OCI-LY7 (cell line): ENCODE data around the gene RNPEPL1. TPM values are rescaled to one million over a fixed set of nuclear protein-coding genes. Genes with fewer than 3 reads are reported as not detected.

Source experiments
- BruUV-seq: library from RNA; stranded (reverse); fragments of 400-500 nt; replicated peaks from 2 replicates; lab custom pipeline; 2021; lab: Mats Ljungman, UMichigan
- CTCF ChIA-PET: fragments of 300-600 bp; sonication (Branson Sonifier 250); formaldehyde crosslinking; loops from one replicate; lab custom pipeline; 2022; ENCODE audit warnings: antibody characterized with exemption; ENCODE audit not compliant: unreplicated experiment; lab: Charles Lee
- POLR2A ChIA-PET: fragments of 300-600 bp; sonication (Branson Sonifier 250); formaldehyde crosslinking; loops from one replicate; lab custom pipeline; 2022; ENCODE audit warnings: antibody characterized with exemption; lab: Charles Lee
- DNase-seq: peaks from one replicate; pipeline ENCODE4 v3.0.0-alpha.2; 2015; ENCODE audit warnings: low spot score
- H2AFZ ChIP-seq: fragments of 200-600 bp; sonication (generic), shearing (Covaris generic); 2 replicates; pipeline ENCODE4 v1.6.1; 2014; ENCODE audit warnings: mild to moderate bottlenecking, antibody characterized with exemption, low read length, moderate library complexity
- H3K27ac ChIP-seq: fragments of 200-600 bp; sonication (generic); 2 replicates; pipeline ENCODE4 v1.5.1; 2014; ENCODE audit warnings: mixed run types, low read depth, mild to moderate bottlenecking, moderate library complexity, low read length, inconsistent platforms; ENCODE audit not compliant: poor library complexity, severe bottlenecking
- H3K36me3 ChIP-seq: fragments of 200-600 bp; sonication (generic); 2 replicates; pipeline ENCODE4 v1.6.1; 2014; ENCODE audit warnings: mild to moderate bottlenecking, antibody characterized with exemption, low read length, moderate library complexity, mixed read lengths; ENCODE audit not compliant: insufficient read depth
- H3K4me1 ChIP-seq: fragments of 200-600 bp; sonication (generic); 2 replicates; pipeline ENCODE4 v1.5.1; 2014; ENCODE audit warnings: mild to moderate bottlenecking, low read length; ENCODE audit not compliant: insufficient read depth, poor library complexity, severe bottlenecking
- H3K4me2 ChIP-seq: fragments of 200-600 bp; sonication (generic); 2 replicates; pipeline ENCODE4 v1.6.1; 2014; ENCODE audit warnings: mild to moderate bottlenecking, low read length
- H3K4me3 ChIP-seq: fragments of 200-600 bp; sonication (generic); 2 replicates; pipeline ENCODE4 v1.5.1; 2014; ENCODE audit warnings: mild to moderate bottlenecking, low read depth, low read length; ENCODE audit not compliant: poor library complexity, severe bottlenecking
- H3K79me2 ChIP-seq: fragments of 200-600 bp; sonication (generic); 2 replicates; pipeline ENCODE4 v1.6.1; 2016; ENCODE audit warnings: low read depth, mild to moderate bottlenecking, low read length, moderate library complexity, mixed read lengths; ENCODE audit not compliant: insufficient read depth
- H3K9me2 ChIP-seq: fragments of 200-600 bp; sonication (generic); 2 replicates; pipeline ENCODE4 v1.6.1; 2016; ENCODE audit warnings: mild to moderate bottlenecking, low read length, mixed read lengths; ENCODE audit not compliant: insufficient read depth
- H3K9me3 ChIP-seq: fragments of 200-600 bp; sonication (generic); 2 replicates; pipeline ENCODE4 v1.6.1; 2014; ENCODE audit warnings: mild to moderate bottlenecking, mixed run types, low read length, mixed read lengths
- H4K20me1 ChIP-seq: fragments of 200-600 bp; sonication (generic); 2 replicates; pipeline ENCODE4 v1.6.1; 2014; ENCODE audit warnings: mild to moderate bottlenecking, antibody characterized with exemption, low read length, moderate library complexity, mixed read lengths; ENCODE audit not compliant: insufficient read depth
- EZH2phosphoT487 ChIP-seq: fragments of 200-600 bp; sonication (generic); IDR thresholded peaks from 2 replicates; pipeline ENCODE4 v1.6.1; 2018; ENCODE audit warnings: low read depth, borderline replicate concordance, mild to moderate bottlenecking, mixed run types, antibody characterized with exemption, low read length, moderate library complexity, mixed read lengths
- intact Hi-C: fragments of 100-400 bp; cut with micrococcal nuclease; formaldehyde crosslinking; loops from one replicate; pipeline ENCODE4 v1.10.0; 2022; ENCODE audit not compliant: unreplicated experiment
- total RNA-seq, 2 experiments: library from RNA; depleted of rRNA in 1 of 2; stranded (reverse); fragments of >200 nt in 1 of 2; shearing (Covaris generic) in 1 of 2; gene quantifications; 2 replicates each; pipeline ENCODE4 v1.2.3, GENCODE V29; 2014 to 2022
- TF ChIP-seq, protein P1 (sequence below): fragments of 200-600 bp; sonication (generic); conservative IDR thresholded peaks from 2 replicates; pipeline ENCODE4 v1.5.1; 2014; ENCODE audit warnings: mild to moderate bottlenecking, antibody characterized with exemption, low read length, moderate library complexity, mixed read lengths

Gene RNPEPL1
- total RNA-seq, 2 experiments from 2014 or later: 41.9 to 51.8 TPM

DNA sequence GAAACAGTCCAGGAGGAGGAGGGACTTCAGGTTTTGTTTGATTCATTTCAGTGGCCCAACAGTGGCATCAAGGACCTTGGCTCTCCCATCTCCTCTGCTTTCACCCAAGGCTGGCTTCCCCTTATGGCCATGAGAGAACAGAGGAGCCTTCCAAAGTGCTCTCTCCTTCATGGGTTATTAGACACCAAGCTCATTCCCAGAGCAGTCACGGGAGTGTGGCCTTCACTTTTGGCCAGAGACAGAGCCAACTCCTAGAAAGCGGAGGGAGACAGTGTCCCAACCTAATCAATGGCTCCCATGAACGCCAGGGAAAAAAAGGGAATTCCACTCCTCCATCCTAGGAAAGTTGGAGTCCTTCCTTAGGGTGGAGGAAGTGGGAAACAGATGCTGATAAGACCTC lies 9.0 kb upstream of the RNPEPL1 start:
- Histone ChIP-seq H4K20me1 (no peaks in the 10 kb centered on the region), H2AFZ (no peak overlapping the region), H3K4me2 (peak overlapping the region; percentile 78), H3K36me3 (peaks cover 56% of the 10 kb centered on the region), H3K9me3 (no peaks in the 10 kb centered on the region), H3K79me2 (peaks cover 44% of the 10 kb centered on the region; the same call in 1 of the 2 replicates), H3K9me2 (no peaks in the 10 kb centered on the region), H3K4me1 (peaks cover 45% of the 10 kb centered on the region), H3K27ac (peak overlapping the region; percentile 86), H3K4me3 (peak overlapping the region; percentile 91)
- intact Hi-C loops: no loop called here
- CTCF ChIA-PET: no interaction called here
- TF ChIP-seq, protein P1, sequence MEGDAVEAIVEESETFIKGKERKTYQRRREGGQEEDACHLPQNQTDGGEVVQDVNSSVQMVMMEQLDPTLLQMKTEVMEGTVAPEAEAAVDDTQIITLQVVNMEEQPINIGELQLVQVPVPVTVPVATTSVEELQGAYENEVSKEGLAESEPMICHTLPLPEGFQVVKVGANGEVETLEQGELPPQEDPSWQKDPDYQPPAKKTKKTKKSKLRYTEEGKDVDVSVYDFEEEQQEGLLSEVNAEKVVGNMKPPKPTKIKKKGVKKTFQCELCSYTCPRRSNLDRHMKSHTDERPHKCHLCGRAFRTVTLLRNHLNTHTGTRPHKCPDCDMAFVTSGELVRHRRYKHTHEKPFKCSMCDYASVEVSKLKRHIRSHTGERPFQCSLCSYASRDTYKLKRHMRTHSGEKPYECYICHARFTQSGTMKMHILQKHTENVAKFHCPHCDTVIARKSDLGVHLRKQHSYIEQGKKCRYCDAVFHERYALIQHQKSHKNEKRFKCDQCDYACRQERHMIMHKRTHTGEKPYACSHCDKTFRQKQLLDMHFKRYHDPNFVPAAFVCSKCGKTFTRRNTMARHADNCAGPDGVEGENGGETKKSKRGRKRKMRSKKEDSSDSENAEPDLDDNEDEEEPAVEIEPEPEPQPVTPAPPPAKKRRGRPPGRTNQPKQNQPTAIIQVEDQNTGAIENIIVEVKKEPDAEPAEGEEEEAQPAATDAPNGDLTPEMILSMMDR: no peak
- no peak for TF ChIP-seq EZH2phosphoT487
- DNase-seq: no peak
- BruUV-seq: no TSS peak
- POLR2A ChIA-PET: interaction anchor here (1.4 kb wide), 1 partner anchor 26 kb away, joined by 3 read pairs; no protein-coding TSS in a partner anchor

GRCh38 chr2:240560084-240560479 lies 8.2 kb upstream of the RNPEPL1 start, which contains the start of gene DUSP28:
Gene DUSP28, plus strand, starts transcription at chr2:240560357. Its CDS starts 328 bp downstream, at chr2:240560685.
- intact Hi-C loops: loop anchor here (1.0 to 5.0 kb wide), 2 partner anchors 24 to 1142 kb away; partner anchors contain the start of gene ING5
- Histone ChIP-seq H2AFZ (no peak within 1 kb of the TSS), H3K4me1 (peaks cover 53% of the 10 kb centered on the region), H3K4me3 (peak within 1 kb of the TSS; percentile 91), H3K36me3 (peaks cover 48% of the 10 kb centered on the region), H3K27ac (peak within 1 kb of the TSS; percentile 86), H3K79me2 (peaks cover 44% of the 10 kb centered on the region; the same call in 1 of the 2 replicates), H4K20me1 (no peaks in the 10 kb centered on the region), H3K4me2 (peak within 1 kb of the TSS; percentile 78), H3K9me3 (no peaks in the 10 kb centered on the region), H3K9me2 (no peaks in the 10 kb centered on the region)
- CTCF ChIA-PET: no interaction called here
- TF ChIP-seq EZH2phosphoT487: no peak
- TF ChIP-seq, protein P1: no peak
- POLR2A ChIA-PET: interaction anchor here (1.0 to 4.6 kb wide), 2 partner anchors 20 to 26 kb away, joined by 3 to 37 read pairs; partner anchors contain the start of gene CAPN10
- BruUV-seq: no TSS peak
- peak; percentile 90 for DNase-seq
